HG03442 (cell line): ENCODE measurements around the gene ZNF862.

Experiments
- ATAC-seq: cut with Tn5 transposase; IDR thresholded peaks from one replicate; pipeline ENCODE4 v1.9.1; 2021; ENCODE audit warnings: mild to moderate bottlenecking, moderate library complexity; ENCODE audit not compliant: unreplicated experiment

Gene ZNF862

DNA sequence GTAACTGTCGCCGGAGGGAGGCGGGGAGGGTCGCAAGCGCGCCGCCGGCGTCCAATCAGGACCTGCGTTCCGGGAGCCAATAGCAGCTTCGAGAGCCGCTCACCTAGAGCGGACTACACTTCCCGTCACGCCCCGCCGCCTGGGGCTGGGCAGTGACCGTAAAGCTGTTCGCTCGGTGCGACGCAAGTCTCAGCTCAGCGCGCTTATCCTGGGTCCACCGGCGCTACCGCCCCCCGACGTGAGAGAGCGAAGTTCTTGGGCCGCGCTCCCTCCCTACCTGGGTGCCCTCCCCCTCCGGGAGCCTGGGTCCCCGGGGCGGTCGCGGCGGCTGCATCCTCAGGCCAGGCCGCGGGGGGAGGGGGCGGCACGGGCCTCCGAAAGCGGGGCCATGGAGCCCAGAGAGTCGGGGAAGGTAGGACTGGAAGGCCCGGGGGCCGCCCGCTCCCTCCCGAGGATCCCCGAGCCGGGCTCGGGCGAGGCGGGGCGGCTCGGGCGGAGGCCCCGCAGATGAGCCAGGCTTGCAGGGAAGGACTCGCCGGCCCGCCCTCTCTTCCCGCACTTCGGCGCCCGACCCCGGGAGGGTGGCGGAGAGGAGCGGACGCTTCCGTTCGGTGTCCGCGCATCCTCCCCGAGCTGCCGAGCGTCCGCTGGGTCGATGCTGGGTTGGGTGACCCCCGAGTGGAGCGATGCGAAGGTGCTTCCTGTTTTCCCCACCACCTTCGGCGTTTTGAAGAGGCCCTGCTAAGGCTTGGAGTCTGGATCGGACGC, at the start of gene ZNF862:
ZNF862 (plus strand) TSS at position 152 of the 768 bp plus-strand sequence; CDS start at position 389, 237 bp downstream.
- ATAC-seq, result peak; percentile 97

DNA sequence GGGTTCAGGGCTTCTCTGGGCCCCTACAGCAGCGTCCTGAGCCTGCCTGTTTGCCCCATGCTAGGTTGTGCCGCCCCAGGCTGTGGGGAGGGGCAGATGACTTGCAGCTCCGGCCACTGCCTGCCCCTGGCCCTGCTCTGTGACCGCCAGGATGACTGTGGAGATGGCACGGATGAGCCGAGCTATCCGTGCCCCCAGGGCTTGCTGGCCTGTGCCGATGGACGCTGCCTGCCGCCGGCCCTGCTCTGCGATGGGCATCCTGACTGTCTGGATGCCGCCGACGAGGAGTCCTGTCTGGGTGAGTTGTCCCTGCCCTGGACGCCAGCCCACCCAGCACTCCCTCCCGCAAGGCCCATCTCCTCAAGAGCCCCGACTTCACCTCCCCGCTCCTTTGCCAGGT, 49.1 kb upstream of the ZNF862 start:
- ATAC-seq, result no peak

DNA sequence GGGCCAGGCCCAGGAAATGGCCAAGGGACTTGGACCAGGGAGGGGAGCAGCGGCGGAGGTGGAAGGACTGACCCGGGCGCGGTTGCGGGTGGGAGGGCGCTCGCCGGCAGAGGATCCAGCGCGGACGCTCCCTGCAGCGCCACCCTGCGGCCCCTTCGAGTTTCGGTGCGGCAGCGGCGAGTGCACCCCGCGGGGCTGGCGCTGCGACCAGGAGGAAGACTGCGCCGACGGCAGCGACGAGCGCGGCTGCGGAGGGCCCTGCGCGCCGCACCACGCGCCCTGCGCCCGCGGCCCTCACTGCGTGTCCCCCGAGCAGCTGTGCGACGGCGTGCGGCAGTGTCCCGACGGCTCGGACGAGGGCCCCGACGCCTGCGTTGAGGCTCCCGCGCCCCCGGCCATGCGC, 48.0 kb upstream of the ZNF862 start:
- no peak for ATAC-seq

DNA sequence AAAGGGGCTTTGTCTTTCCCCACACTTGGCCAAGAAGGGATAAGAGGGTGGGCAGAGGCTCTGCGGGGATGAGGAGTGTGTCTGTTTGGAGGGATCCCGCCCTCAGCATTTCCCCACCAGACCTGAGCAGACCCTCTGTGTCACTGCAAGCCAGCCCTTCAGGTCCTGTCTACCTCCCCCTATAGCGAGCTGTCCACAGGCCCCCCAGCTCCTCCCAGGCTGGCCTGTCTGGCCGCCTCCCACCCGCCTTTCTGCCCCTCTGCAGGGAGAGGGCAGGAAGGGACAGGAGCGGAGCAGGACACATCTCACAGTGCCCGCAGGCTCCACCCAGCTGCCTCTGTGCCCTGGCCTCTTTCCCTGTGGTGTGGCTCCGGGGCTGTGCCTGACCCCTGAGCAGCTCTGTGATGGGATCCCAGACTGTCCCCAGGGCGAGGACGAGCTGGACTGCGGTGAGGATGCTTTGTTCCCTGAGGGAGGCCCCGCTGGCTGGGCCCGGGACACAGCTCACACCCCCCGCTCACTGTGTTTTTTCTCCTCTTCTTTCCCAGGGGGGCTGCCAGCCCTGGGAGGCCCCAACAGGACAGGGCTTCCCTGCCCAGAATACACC, 47.3 kb upstream of the ZNF862 start:
- no peak for ATAC-seq

DNA sequence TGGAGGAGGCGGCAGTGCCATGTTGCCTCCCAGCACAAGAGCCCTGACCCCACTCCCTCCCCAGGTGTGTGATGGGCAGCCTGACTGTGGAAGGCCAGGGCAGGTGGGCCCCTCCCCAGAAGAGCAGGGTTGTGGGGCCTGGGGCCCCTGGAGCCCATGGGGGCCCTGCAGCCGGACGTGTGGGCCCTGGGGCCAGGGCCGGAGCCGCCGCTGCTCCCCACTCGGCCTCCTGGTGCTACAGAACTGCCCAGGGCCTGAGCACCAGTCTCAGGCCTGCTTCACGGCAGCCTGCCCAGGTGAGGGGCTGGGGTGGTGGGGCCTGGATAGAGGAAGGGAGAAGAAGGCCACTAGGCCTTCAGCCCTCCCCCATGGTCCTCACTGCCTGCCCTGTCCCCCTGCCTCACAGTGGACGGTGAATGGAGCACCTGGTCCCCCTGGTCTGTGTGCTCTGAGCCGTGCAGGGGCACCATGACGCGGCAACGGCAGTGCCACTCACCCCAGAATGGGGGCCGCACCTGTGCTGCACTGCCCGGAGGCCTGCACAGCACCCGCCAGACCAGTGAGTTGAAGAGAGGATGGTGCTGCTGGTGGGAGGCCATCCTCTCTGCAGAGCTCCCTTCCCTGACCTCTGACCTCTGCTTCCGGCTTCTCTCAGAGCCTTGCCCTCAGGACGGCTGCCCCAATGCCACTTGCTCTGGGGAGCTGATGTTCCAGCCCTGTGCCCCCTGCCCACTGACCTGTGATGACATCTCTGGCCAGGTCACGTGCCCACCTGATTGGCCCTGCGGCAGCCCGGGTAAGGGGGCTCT, 46.6 kb upstream of the ZNF862 start:
- ATAC-seq, result no peak

DNA sequence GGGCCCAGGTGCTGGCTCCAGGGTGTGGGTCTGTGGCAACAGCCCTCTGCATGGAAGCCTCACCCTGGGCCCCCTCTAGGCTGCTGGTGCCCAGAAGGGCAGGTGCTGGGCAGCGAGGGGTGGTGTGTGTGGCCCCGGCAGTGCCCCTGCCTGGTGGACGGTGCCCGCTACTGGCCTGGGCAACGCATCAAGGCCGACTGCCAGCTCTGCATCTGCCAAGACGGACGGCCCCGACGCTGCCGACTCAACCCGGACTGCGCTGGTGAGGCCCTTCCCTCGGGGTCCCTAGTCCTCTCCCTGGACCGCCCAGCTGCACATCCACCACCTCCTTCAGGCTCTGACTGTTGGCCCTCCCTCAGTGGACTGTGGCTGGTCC, 46.0 kb upstream of the ZNF862 start:
- no peak for ATAC-seq

DNA sequence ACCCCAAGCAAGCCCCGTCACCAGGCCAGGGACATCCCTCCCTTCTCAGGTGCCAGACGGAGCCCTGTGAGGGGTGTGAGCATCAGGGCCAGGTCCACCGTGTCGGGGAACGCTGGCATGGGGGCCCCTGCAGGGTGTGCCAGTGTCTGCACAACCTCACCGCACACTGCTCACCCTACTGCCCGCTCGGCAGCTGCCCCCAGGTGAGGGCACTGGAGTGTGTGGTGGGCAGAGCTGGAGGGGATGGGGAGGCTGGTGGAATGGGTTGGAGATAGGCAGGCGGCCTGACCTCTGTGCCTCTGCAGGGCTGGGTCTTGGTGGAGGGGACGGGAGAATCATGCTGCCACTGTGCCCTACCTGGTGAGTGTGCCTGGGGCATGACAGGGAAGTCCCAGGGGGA, 44.9 kb upstream of the ZNF862 start:
- ATAC-seq, result no peak

DNA sequence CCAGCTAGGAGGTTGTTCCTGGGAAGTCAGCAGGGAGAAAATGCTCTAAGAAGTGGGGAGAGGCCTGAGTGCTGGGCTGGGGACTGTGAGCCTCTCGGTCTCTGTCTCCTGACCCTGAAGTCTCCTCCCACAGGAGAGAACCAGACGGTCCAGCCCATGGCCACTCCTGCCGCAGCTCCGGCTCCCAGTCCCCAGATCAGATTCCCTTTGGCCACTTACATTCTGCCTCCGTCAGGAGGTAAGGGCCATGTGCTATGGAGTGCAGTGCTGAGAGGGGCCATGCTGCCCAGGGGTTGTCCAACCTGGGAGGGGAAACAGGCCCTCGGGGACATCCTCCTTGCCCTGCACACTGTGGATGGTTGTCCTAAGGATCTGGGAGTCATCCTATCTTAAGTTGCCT, 43.5 kb upstream of the ZNF862 start:
- ATAC-seq, result no peak

DNA sequence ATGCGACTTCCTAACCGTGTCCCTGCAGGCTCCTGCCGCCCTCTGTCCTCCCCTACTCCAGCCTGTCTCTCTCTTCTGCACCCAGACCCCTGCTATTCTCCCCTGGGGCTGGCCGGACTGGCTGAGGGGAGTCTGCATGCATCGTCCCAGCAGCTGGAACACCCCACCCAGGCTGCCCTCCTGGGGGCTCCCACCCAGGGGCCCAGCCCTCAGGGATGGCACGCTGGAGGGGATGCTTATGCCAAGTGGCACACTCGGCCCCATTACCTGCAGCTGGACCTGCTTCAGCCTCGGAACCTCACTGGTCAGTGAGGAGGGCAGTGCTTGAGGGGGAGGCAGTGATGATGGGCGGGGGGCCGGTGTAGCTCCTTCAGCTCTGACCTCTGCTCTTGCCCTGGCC, 43.0 kb upstream of the ZNF862 start:
- ATAC-seq, result no peak

DNA sequence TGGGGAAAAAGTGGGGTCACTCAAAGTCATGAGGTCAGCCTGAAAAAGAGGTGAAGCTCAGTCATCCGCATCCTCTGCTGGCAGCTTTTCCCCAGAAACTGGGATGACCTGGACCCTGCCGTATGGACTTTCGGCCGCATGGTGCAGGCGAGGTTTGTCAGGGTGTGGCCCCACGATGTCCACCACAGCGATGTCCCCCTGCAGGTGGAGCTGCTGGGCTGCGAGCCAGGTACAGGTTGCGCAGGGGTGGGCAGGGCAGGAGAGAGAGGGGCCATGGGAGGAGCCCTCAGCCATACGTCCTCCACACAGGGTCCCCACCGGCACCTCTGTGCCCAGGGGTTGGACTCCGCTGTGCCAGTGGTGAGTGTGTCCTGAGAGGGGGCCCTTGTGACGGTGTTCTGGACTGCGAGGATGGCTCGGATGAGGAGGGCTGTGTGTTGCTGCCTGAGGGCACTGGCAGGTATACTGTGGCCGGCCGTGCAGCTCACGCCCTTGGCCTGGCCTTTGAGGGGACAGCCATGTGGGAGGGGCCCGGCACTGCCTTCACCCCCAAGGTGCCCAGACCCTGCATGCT, 41.8 kb upstream of the ZNF862 start:
- no peak for ATAC-seq

DNA sequence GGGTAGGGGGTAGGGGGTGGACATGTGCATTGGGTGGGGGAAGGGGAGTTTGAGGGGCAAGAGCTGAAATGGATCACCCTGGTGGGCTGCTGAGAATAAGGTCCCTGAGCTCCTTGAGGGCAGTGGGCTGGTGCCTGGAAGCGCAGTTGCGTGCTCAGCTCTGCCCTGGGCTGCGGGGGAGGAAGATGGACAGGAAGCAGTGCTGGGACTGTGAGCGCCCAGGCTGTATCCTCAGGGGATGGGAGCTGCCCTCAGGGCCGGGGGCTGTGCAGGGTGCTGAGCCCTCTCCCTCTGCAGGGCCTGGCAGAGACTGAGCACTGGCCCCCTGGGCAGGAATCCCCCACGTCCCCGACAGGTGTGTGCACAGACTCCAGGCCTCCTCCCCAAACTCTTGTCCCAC, 40.4 kb upstream of the ZNF862 start:
- ATAC-seq, result no peak

DNA sequence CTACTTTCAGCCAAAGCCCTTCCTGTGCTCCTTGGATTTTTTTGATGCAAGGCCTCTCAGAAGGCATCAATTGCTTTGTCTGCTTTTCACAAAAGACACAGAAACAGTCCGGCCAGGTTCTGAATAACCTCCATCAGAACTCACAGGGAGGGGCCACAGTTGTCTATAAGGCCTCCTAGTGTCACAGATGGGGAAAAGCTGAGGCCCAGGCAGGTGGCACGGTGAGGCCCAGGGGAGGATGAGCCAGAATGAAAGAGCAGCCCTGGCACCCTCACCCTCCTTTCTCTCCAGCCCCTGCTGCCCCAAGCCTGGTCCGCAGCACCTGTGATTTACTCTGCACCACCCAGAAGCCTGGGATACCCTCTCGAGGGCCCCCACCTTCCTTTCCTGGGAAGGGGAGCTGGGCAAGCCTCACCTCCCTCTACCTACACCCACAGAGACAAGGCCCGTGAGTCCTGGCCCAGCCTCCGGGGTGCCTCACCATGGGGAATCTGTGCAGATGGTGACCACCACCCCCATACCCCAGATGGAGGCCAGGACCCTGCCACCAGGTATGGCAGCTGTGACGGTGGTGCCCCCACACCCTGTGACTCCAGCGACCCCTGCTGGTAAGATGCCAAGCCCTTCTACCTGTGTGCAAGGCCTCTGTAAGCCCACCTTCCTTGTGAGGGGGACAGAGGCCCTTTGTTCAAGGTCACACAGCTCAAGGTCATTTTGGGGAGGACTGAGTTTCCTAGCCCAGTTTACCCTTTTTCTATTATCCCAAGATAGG, 38.6 kb upstream of the ZNF862 start:
- ATAC-seq, result no peak

DNA sequence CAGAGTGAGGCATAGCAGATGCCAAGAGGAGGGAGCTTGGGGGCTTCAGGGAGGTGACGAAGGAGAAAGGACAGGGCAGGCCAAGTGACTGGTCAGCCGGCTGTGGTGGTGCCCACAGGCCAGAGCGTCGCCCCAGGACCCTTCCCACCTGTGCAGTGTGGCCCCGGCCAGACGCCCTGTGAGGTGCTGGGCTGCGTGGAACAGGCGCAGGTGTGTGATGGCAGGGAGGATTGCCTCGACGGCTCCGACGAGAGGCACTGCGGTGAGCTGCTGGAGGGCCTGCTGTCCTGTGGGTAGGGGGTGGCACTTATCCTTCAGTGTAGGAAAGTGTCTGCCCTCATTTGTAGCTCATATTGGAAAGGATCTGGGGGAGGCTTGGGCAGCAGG, 38.0 kb upstream of the ZNF862 start:
- no peak for ATAC-seq

DNA sequence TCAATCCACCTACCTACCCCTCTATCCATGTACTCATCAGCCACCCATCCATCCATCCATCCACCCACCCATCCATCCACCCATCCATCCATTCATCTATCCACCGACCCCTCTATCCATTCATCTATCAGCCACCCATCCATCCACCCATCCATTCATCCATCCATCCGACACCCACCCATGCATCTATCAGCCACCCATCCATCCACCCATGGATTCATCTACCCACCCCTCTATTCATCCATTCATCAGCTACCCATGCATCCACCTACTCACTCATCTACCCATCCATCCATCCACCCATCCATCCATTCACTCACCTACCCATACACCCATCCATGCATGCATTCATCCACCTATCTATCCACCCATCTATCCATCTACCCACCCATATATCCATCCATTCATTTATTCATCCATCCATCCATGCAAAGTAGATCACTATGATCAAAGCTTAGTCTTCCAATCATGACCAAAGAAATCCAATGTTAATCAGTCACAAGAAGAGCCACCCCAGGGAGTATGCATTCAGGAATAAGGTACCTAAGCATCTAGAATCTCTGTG, 37.1 kb upstream of the ZNF862 start:
- no peak for ATAC-seq

DNA sequence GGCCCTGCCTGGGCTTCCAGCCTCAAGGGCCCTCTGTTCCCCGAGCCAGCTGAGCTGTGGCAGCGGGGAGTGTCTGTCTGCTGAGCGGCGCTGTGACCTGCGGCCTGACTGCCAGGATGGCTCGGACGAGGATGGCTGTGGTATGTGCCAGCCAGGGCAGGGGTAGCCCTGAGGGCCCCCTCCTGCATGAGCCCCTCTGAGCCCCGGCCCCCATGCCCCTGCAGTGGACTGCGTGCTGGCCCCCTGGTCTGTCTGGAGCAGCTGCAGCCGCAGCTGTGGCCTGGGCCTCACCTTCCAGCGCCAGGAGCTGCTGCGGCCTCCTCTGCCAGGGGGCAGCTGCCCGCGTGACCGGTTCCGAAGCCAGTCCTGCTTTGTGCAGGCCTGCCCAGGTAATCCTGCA, 36.4 kb upstream of the ZNF862 start:
- no peak for ATAC-seq

DNA sequence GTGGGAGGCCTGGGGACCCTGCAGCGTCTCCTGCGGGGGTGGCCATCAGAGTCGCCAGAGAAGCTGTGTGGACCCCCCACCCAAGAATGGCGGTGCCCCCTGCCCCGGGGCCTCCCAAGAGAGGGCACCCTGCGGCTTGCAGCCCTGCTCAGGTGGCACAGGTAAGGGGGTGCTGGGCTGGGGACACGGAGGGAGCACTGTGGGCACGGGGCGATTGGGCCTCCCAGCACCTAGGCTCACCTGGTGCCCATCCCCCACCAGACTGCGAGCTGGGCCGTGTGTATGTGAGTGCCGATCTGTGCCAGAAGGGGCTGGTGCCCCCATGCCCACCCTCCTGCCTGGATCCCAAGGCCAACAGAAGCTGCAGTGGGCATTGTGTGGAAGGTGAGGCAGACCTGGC, 35.2 kb upstream of the ZNF862 start:
- ATAC-seq, result no peak

DNA sequence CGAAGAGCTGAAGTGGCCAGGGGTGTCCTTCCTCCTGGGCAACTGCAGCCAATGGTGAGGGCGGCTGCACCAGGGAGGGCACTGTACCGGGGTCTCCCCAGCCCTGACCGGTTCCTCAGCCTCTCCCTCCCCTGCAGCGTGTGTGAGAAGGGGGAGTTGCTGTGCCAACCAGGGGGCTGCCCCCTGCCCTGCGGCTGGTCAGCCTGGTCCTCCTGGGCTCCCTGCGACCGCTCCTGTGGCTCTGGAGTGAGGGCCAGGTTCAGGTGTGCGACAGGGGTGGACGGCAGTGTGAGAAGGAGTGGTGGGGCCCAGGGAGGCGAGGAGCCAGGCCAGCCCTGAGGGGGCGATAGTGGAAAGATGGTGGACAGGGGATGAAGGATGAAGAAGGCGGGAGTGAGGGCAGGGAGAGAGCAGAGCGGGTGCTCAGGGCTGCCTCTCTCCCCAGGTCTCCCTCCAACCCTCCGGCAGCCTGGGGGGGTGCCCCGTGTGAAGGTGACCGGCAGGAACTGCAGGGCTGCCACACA, 34.6 kb upstream of the ZNF862 start:
- ATAC-seq, result no peak

DNA sequence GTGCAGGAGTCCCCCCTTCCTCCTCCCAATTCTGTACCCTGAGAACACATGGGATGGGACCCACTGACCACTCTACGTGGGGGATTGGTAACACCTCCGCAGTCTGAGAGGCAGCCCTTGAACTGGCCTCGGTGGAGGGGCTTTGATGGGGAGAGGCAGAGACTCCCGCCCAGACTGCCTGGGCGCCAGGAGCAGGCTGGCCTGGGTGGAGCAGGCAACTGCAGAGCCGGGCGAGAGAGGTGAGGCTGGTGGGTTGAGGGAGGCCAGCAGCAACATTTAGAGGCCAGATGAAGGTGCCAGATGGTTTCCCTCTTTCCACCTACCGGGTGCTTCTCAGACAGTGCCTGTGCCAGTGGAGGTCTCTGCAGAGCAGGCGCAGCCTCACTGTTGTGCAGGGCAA, 34.1 kb upstream of the ZNF862 start:
- no peak for ATAC-seq

DNA sequence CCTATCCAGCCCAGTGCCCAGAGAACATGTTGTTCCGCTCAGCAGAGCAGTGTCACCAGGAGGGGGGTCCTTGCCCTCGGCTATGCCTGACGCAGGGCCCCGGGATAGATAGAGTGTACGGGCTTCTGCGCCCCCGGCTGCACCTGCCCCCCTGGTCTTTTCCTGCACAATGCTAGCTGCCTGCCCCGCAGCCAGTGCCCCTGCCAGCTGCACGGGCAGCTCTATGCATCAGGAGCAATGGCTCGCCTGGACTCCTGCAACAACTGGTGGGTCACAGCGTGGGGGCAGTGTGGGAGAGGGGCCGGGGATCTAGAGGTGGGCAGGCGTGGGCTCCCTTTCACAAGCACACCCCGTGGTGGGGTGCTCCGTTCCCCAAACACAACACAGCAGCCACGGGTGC, 31.4 kb upstream of the ZNF862 start:
- no peak for ATAC-seq

DNA sequence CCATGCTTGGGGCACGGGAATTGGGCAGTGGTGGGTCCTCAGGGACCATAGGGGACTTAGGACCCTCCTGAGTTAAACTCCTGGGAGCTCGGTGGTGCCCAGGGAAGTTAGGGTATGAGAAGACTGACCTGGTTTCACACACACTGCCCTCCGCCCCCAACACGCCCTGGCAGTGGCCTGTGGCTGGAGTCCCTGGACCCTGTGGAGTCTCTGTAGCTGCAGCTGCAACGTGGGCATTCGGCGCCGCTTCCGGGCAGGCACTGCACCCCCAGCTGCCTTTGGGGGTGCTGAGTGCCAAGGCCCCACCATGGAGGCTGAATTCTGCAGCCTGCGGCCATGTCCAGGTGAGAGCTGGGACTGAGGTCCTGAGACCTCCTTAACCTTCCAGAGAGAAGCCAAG, 29.9 kb upstream of the ZNF862 start:
- no peak for ATAC-seq
